Measurements from ENCODE around the gene ADGRL2. TPM values are rescaled to one million over a fixed set of nuclear protein-coding genes. Genes with fewer than 3 reads are reported as not detected.

ADGRL2 gene
- polyA plus RNA-seq, 1 donor from 2014 or later, result 190 TPM

- Histone ChIP-seq H3K27me3 (ENCODE audit: insufficient read depth, low read depth, low read length) (no peaks in the 10 kb centered on the region), H3K4me3 (ENCODE audit: low read length) (no peak overlapping the region), H2AFZ (ENCODE audit: low read depth, low read length) (no peak overlapping the region), H3K9ac (ENCODE audit: low read length) (no peak overlapping the region), H4K20me1 (ENCODE audit: insufficient read depth) (no peaks in the 10 kb centered on the region), H3K9me3 (ENCODE audit: low read length) (no peaks in the 10 kb centered on the region), H3K79me2 (replicated peaks; ENCODE audit: insufficient read depth, low read length) (no peaks in the 10 kb centered on the region), H3K9me2 (ENCODE audit: insufficient read depth, low read length) (no peaks in the 10 kb centered on the region), H3F3A (ENCODE audit: insufficient read depth, low read length, poor library complexity, severe bottlenecking) (no peaks in the 10 kb centered on the region), H3K36me3 (ENCODE audit: insufficient read depth, low read length) (no peaks in the 10 kb centered on the region), H3K27ac (ENCODE audit: low read length) (no peak overlapping the region), H3K4me2 (ENCODE audit: low read length) (no peak overlapping the region)
- no peak for TF ChIP-seq CTCF (IDR thresholded peaks at IDR 0.05; ENCODE audit: poor library complexity, severe bottlenecking)
- no peak for TF ChIP-seq POLR2AphosphoS5 (IDR thresholded peaks at IDR 0.05)
- TF ChIP-seq TAF1 (IDR thresholded peaks at IDR 0.05; ENCODE audit: low read depth), result no peak
- TF ChIP-seq EP300 (conservative IDR thresholded peaks at IDR 0.05; ENCODE audit: poor library complexity, severe bottlenecking), result no peak
Measured at GRCh38 chr1:82032068-82032467, 231.3 kb downstream of the ADGRL2 start.

GRCh38 chr1:82034812-82035211, 234.1 kb downstream of the ADGRL2 start:
- no peaks in the 10 kb centered on the region for H3K36me3 ChIP-seq (ENCODE audit: insufficient read depth, low read length)
- no peaks in the 10 kb centered on the region for H3K27me3 ChIP-seq (ENCODE audit: insufficient read depth, low read depth, low read length)
- no peaks in the 10 kb centered on the region for H3F3A ChIP-seq (ENCODE audit: insufficient read depth, low read length, poor library complexity, severe bottlenecking)
- no peaks in the 10 kb centered on the region for H4K20me1 ChIP-seq (ENCODE audit: insufficient read depth)
- no peaks in the 10 kb centered on the region for H3K9me2 ChIP-seq (ENCODE audit: insufficient read depth, low read length)
- no peak overlapping the region for H3K27ac ChIP-seq (ENCODE audit: low read length)
- H2AFZ ChIP-seq (ENCODE audit: low read depth, low read length), result no peak overlapping the region
- no peak overlapping the region for H3K4me2 ChIP-seq (ENCODE audit: low read length)
- H3K9ac ChIP-seq (ENCODE audit: low read length), result no peak overlapping the region
- TF ChIP-seq RAD21 (conservative IDR thresholded peaks at IDR 0.05) (no peak), SMC3 (conservative IDR thresholded peaks at IDR 0.05; ENCODE audit: poor library complexity) (no peak), CTCF (IDR thresholded peaks at IDR 0.05; ENCODE audit: poor library complexity, severe bottlenecking) (no peak), POLR2AphosphoS5 (IDR thresholded peaks at IDR 0.05) (no peak), EP300 (conservative IDR thresholded peaks at IDR 0.05; ENCODE audit: poor library complexity, severe bottlenecking) (no peak), MXI1 (conservative IDR thresholded peaks at IDR 0.05; ENCODE audit: poor library complexity, severe bottlenecking) (no peak), REST (IDR thresholded peaks at IDR 0.05; ENCODE audit: borderline replicate concordance) (no peak), EZH2 (IDR thresholded peaks at IDR 0.05; ENCODE audit: borderline replicate concordance, insufficient read depth, low read length, poor library complexity, severe bottlenecking) (no peak)
- H3K9me3 ChIP-seq (ENCODE audit: low read length), result no peaks in the 10 kb centered on the region
- no peak overlapping the region for H3K4me3 ChIP-seq (ENCODE audit: low read length)
- no peaks in the 10 kb centered on the region for H3K79me2 ChIP-seq (replicated peaks; ENCODE audit: insufficient read depth, low read length)

Data from neural cell (in vitro differentiated cells).